HepG2 (cell line): Measurements from ENCODE around the gene SPHK1. TPM values are rescaled to one million over a fixed set of nuclear protein-coding genes. Genes with fewer than 3 reads are reported as not detected.

Experiments used
- ATF7 ChIP-seq, 2 experiments: fragments of 450-650 bp in 1 of 2; sonication (generic) in 1 of 2; formaldehyde crosslinking in 1 of 2; IDR thresholded peaks; 2 replicates each; pipeline versions ENCODE4 v1.4.0 to v1.6.1; 2016 to 2020; ENCODE audit warnings: antibody characterized with exemption in 1 of 2, mild to moderate bottlenecking in 1 of 2, missing genetic modification reagents in 1 of 2
- BCLAF1 ChIP-seq: fragments of 450-650 bp; IDR thresholded peaks from 2 replicates; pipeline ENCODE4 v1.6.1; 2017; ENCODE audit warnings: mild to moderate bottlenecking
- CREBL2 ChIP-seq: sonication (generic); formaldehyde crosslinking; IDR thresholded peaks from 2 replicates; pipeline ENCODE4 v1.8.1; 2023; ENCODE audit warnings: missing genetic modification reagents, mild to moderate bottlenecking, borderline replicate concordance
- CSRNP1 ChIP-seq: sonication (generic); formaldehyde crosslinking; IDR thresholded peaks from 2 replicates; pipeline ENCODE4 v1.8.1; 2023; ENCODE audit warnings: mild to moderate bottlenecking, missing genetic modification reagents
- EHMT2 ChIP-seq: fragments of 200-600 bp; sonication (generic); IDR thresholded peaks from 2 replicates; pipeline ENCODE4 v1.7.0; 2017; ENCODE audit warnings: antibody characterized with exemption, low read depth, low read length, borderline replicate concordance
- EP300 ChIP-seq, 3 experiments: sonication (generic) in 1 of 3; formaldehyde crosslinking in 1 of 3; IDR thresholded peaks; 2 replicates each; pipeline versions ENCODE4 v1.5.1 to v1.6.1; 2011 to 2020; ENCODE audit warnings: low read depth in 2 of 3, low read length in 2 of 3, borderline replicate concordance in 1 of 3, improper control_type of control experiment in 1 of 3, mild to moderate bottlenecking in 1 of 3, missing genetic modification reagents in 1 of 3, moderate library complexity in 1 of 3
- FOXA1 ChIP-seq, 2 experiments: fragments of 450-650 bp in 1 of 2; sonication (generic) in 1 of 2; formaldehyde crosslinking in 1 of 2; IDR thresholded peaks; 2 replicates each; pipeline versions ENCODE4 v1.4.0 to v1.6.1; 2016 to 2020; ENCODE audit warnings: missing genetic modification reagents in 1 of 2
- GLMP ChIP-seq: sonication (generic); formaldehyde crosslinking; IDR thresholded peaks from 2 replicates; pipeline ENCODE4 v1.9.0; 2021; ENCODE audit warnings: missing genetic modification reagents, mild to moderate bottlenecking, borderline replicate concordance
- HMG20B ChIP-seq: conservative IDR thresholded peaks from 2 replicates; pipeline ENCODE4 v1.6.1; 2016; ENCODE audit warnings: missing genetic modification reagents, missing compliant biosample characterization
- KLF13 ChIP-seq: sonication (generic); formaldehyde crosslinking; IDR thresholded peaks from 2 replicates; pipeline ENCODE4 v1.4.0; 2020; ENCODE audit warnings: mild to moderate bottlenecking, missing genetic modification reagents
- NFKB2 ChIP-seq: sonication (generic); formaldehyde crosslinking; IDR thresholded peaks from 2 replicates; pipeline ENCODE4 v1.4.0; 2020; ENCODE audit warnings: missing genetic modification reagents, borderline replicate concordance
- NR3C1 ChIP-seq: sonication (generic); formaldehyde crosslinking; IDR thresholded peaks from 2 replicates; pipeline ENCODE4 v1.4.0; 2020; ENCODE audit warnings: missing genetic modification reagents
- STAG1 ChIP-seq: sonication (generic); formaldehyde crosslinking; IDR thresholded peaks from 2 replicates; pipeline ENCODE4 v1.4.0; 2020; ENCODE audit warnings: missing genetic modification reagents
- STAT6 ChIP-seq: sonication (generic); formaldehyde crosslinking; IDR thresholded peaks from 2 replicates; pipeline ENCODE4 v1.4.0; 2020; ENCODE audit warnings: missing genetic modification reagents, mild to moderate bottlenecking, borderline replicate concordance
- ZFP36L2 ChIP-seq: sonication (generic); formaldehyde crosslinking; IDR thresholded peaks from 2 replicates; pipeline ENCODE4 v1.4.0; 2020; ENCODE audit warnings: missing genetic modification reagents
- ZNF264 ChIP-seq: sonication (generic); formaldehyde crosslinking; IDR thresholded peaks from 2 replicates; pipeline ENCODE4 v1.4.0; 2020; ENCODE audit warnings: missing genetic modification reagents
- ZNF337 ChIP-seq: sonication (generic); formaldehyde crosslinking; IDR thresholded peaks from 2 replicates; pipeline ENCODE4 v1.5.1; 2020; ENCODE audit warnings: missing genetic modification reagents, low read depth, mild to moderate bottlenecking, borderline replicate concordance
- ZNF567 ChIP-seq: sonication (generic); formaldehyde crosslinking; IDR thresholded peaks from 2 replicates; pipeline ENCODE4 v1.8.1; 2023; ENCODE audit warnings: mild to moderate bottlenecking, missing genetic modification reagents, borderline replicate concordance
- ZNF598 ChIP-seq: sonication (generic); formaldehyde crosslinking; IDR thresholded peaks from 2 replicates; pipeline ENCODE4 v1.5.1; 2020; ENCODE audit warnings: mild to moderate bottlenecking, missing genetic modification reagents, borderline replicate concordance
- ZNF605 ChIP-seq: sonication (generic); formaldehyde crosslinking; IDR thresholded peaks from 2 replicates; pipeline ENCODE4 v1.8.0; 2022; ENCODE audit warnings: mild to moderate bottlenecking, missing genetic modification reagents
- polyA plus RNA-seq, 8 experiments: library from polyadenylated mRNA; depleted of rRNA in 3 of 8; stranded (reverse) in 7 of 8; unstranded in 1 of 8; fragments of >200 nt; fragmentation: Illumina TruSeq in 4 of 8; extraction: Trizol in 4 of 8; gene quantifications; 2 replicates each; pipeline versions ENCODE4 v1.2.1 to v1.2.3, GENCODE V29; 2011 to 2016; ENCODE audit warnings: low read depth in 4 of 8, missing spikeins in 1 of 8, mixed read lengths in 1 of 8; ENCODE audit not compliant: insufficient read depth in 1 of 8
- total RNA-seq, 5 experiments: library from RNA; depleted of rRNA; stranded (reverse); fragments of >200 nt; fragmentation: Illumina TruSeq; extraction: Trizol; gene quantifications; 2 replicates each; pipeline ENCODE4 v1.2.3, GENCODE V29; 2016; ENCODE audit warnings: low read depth in 1 of 5

Gene SPHK1
- total and polyA plus RNA-seq, 2 of the 13 experiments (the other 11 are each of a cell fraction or from before 2014, with no cell fraction given), result 129 to 160 TPM

- peak; percentile 81 for TF ChIP-seq HMG20B (CRISPR knock-in tag)
- no peak for TF ChIP-seq ZNF337 (CRISPR knock-in tag)
- TF ChIP-seq ZNF567 (CRISPR knock-in tag), result no peak
- no peak for TF ChIP-seq NFKB2
- peak; percentile 56 to 96 for TF ChIP-seq EP300 (IDR thresholded peaks at IDR 0.05; ENCODE audit: low read depth in 2 of 2, low read length in 2 of 2)
- peak; percentile 88 for TF ChIP-seq EP300 (CRISPR knock-in tag; IDR thresholded peaks at IDR 0.05; ENCODE audit: borderline replicate concordance)
- no peak for TF ChIP-seq ZFP36L2 (CRISPR knock-in tag)
- TF ChIP-seq STAG1 (CRISPR knock-in tag), result no peak
- TF ChIP-seq NR3C1 (CRISPR knock-in tag), result no peak
- peak; percentile 62; the same call in 1 of the 2 replicates for TF ChIP-seq STAT6
- TF ChIP-seq GLMP (CRISPR knock-in tag), result no peak
- no peak for TF ChIP-seq KLF13 (CRISPR knock-in tag)
- peak; percentile 70 for TF ChIP-seq CSRNP1 (CRISPR knock-in tag)
- TF ChIP-seq FOXA1 (IDR thresholded peaks at IDR 0.05), result no peak
- TF ChIP-seq FOXA1 (CRISPR knock-in tag; IDR thresholded peaks at IDR 0.05), result peak; percentile 37; the same call in 1 of the 2 replicates
- TF ChIP-seq EHMT2, result no peak
- TF ChIP-seq ZNF605 (CRISPR knock-in tag), result peak; percentile 75
- no peak for TF ChIP-seq CREBL2 (CRISPR knock-in tag)
- no peak for TF ChIP-seq BCLAF1
- no peak; the same call in 1 of the 2 replicates for TF ChIP-seq ZNF598
- TF ChIP-seq ZNF264 (CRISPR knock-in tag), result 0 out of 2 replicates have a peak, but pooled peaks have one; percentile 29
- TF ChIP-seq ATF7 (IDR thresholded peaks at IDR 0.05), result no peak
- peak; percentile 19; the same call in 1 of the 2 replicates for TF ChIP-seq ATF7 (CRISPR knock-in tag; IDR thresholded peaks at IDR 0.05)
Observed at GRCh38 chr17:76382351-76382802, 2.0 kb upstream of the SPHK1 start (continued).
